H9 (cell line): ENCODE results near the gene RAB31. TPM values are rescaled to one million over a fixed set of nuclear protein-coding genes. Genes with fewer than 3 reads are reported as not detected.

ENCODE experiments used
- DNase-seq: peaks from one replicate; pipeline ENCODE4 v3.0.0-alpha.2; 2017
- H2AFZ ChIP-seq: one replicate; pipeline ENCODE4 v1.6.1; 2013; ENCODE audit warnings: mild to moderate bottlenecking, low read length, control low read depth, moderate library complexity
- H2AK5ac ChIP-seq: 2 replicates; pipeline ENCODE4 v1.6.1; 2013; ENCODE audit warnings: low read length, control low read depth, mixed read lengths; ENCODE audit not compliant: insufficient read length
- H2BK120ac ChIP-seq: one replicate; pipeline ENCODE4 v1.6.1; 2013; ENCODE audit warnings: low read depth, mild to moderate bottlenecking, low read length, control low read depth, inconsistent platforms; ENCODE audit not compliant: poor library complexity, severe bottlenecking
- H2BK12ac ChIP-seq: 2 replicates; pipeline ENCODE4 v1.6.1; 2013; ENCODE audit warnings: low read length, control low read depth, mixed read lengths, low read depth; ENCODE audit not compliant: insufficient read length
- H2BK15ac ChIP-seq: 2 replicates; pipeline ENCODE4 v1.6.1; 2013; ENCODE audit warnings: low read depth, low read length, control low read depth
- H2BK20ac ChIP-seq: one replicate; pipeline ENCODE4 v1.6.1; 2013; ENCODE audit warnings: low read depth, mild to moderate bottlenecking, low read length, control low read depth, inconsistent platforms; ENCODE audit not compliant: poor library complexity, severe bottlenecking
- H2BK5ac ChIP-seq: 2 replicates; pipeline ENCODE4 v1.6.1; 2013; ENCODE audit warnings: low read length, control low read depth, mixed read lengths; ENCODE audit not compliant: insufficient read length
- H3K14ac ChIP-seq: 2 replicates; pipeline ENCODE4 v1.6.1; 2013; ENCODE audit warnings: low read length, control low read depth; ENCODE audit not compliant: insufficient read depth
- H3K18ac ChIP-seq: 2 replicates; pipeline ENCODE4 v1.6.1; 2013; ENCODE audit warnings: low read depth, mild to moderate bottlenecking, mixed read lengths, low read length, control low read depth; ENCODE audit not compliant: insufficient read length
- H3K23ac ChIP-seq: 2 replicates; pipeline ENCODE4 v1.6.1; 2013; ENCODE audit warnings: low read length, control low read depth, mixed read lengths, low read depth; ENCODE audit not compliant: insufficient read length
- H3K23me2 ChIP-seq: 2 replicates; pipeline ENCODE4 v1.6.1; 2013; ENCODE audit warnings: low read depth, mild to moderate bottlenecking, mixed read lengths, low read length, control low read depth; ENCODE audit not compliant: insufficient read length, poor library complexity, severe bottlenecking
- H3K27ac ChIP-seq: 2 replicates; pipeline ENCODE4 v1.5.1; 2013; ENCODE audit warnings: low read length, control low read depth, mixed read lengths, low read depth; ENCODE audit not compliant: insufficient read length
- H3K27me3 ChIP-seq: 2 replicates; pipeline ENCODE4 v1.6.1; 2013; ENCODE audit warnings: low read length, control low read depth, inconsistent platforms; ENCODE audit not compliant: insufficient read depth
- H3K4ac ChIP-seq: 2 replicates; pipeline ENCODE4 v1.6.1; 2013; ENCODE audit warnings: low read depth, mild to moderate bottlenecking, control low read depth, inconsistent platforms, low read length, moderate library complexity
- H3K4me1 ChIP-seq: 2 replicates; pipeline ENCODE4 v1.6.1; 2013; ENCODE audit warnings: low read length, control low read depth, inconsistent platforms; ENCODE audit not compliant: insufficient read depth
- H3K4me2 ChIP-seq: 2 replicates; pipeline ENCODE4 v1.6.1; 2013; ENCODE audit warnings: low read length, control low read depth, mixed read lengths; ENCODE audit not compliant: insufficient read length, insufficient read depth
- H3K56ac ChIP-seq: 2 replicates; pipeline ENCODE4 v1.6.1; 2013; ENCODE audit warnings: low read depth, mild to moderate bottlenecking, mixed read lengths, low read length, control low read depth; ENCODE audit not compliant: insufficient read length
- H3K79me1 ChIP-seq: 2 replicates; pipeline ENCODE4 v1.6.1; 2013; ENCODE audit warnings: low read depth, mild to moderate bottlenecking, moderate library complexity, low read length, control low read depth, inconsistent platforms; ENCODE audit not compliant: insufficient read depth, poor library complexity, severe bottlenecking
- H3K79me2 ChIP-seq: 2 replicates; pipeline ENCODE4 v1.6.1; 2013; ENCODE audit warnings: low read length, control low read depth, inconsistent platforms; ENCODE audit not compliant: insufficient read depth
- H3K9ac ChIP-seq: 2 replicates; pipeline ENCODE4 v1.6.1; 2013; ENCODE audit warnings: low read length, control low read depth, mixed read lengths; ENCODE audit not compliant: insufficient read length; ENCODE audit errors: extremely low read depth
- H3K9me3 ChIP-seq: one replicate; pipeline ENCODE4 v1.6.1; 2013; ENCODE audit warnings: low read depth, low read length, inconsistent platforms; ENCODE audit not compliant: control insufficient read depth
- H3T11ph ChIP-seq: one replicate; pipeline ENCODE4 v1.6.1; 2013; ENCODE audit warnings: mild to moderate bottlenecking, low read length, control low read depth, inconsistent platforms
- H4K20me1 ChIP-seq: one replicate; pipeline ENCODE4 v1.6.1; 2013; ENCODE audit not compliant: control insufficient read depth, insufficient read length, insufficient read depth
- H4K5ac ChIP-seq: 2 replicates; pipeline ENCODE4 v1.6.1; 2013; ENCODE audit warnings: low read depth, mild to moderate bottlenecking, mixed read lengths, low read length, control low read depth; ENCODE audit not compliant: insufficient read length
- H4K8ac ChIP-seq: replicated peaks from 2 replicates; pipeline ENCODE4 v1.6.1; 2013; ENCODE audit warnings: low read length, control low read depth, mixed read lengths, low read depth; ENCODE audit not compliant: insufficient read length
- H4K91ac ChIP-seq: 2 replicates; pipeline ENCODE4 v1.6.1; 2013; ENCODE audit warnings: low read depth, mild to moderate bottlenecking, moderate library complexity, mixed read lengths, low read length, control low read depth; ENCODE audit not compliant: insufficient read length
- H3K27ac Mint-ChIP-seq, 3 experiments: 2 replicates in 2 of 3; 3 replicates in 1 of 3; pipeline ENCODE4 v1.8.0; 2020 to 2021; ENCODE audit warnings: mixed read lengths in 3 of 3, mild to moderate bottlenecking in 1 of 3, moderate library complexity in 1 of 3
- H3K27me3 Mint-ChIP-seq: 2 replicates; pipeline ENCODE4 v1.8.0; 2021; ENCODE audit warnings: low read depth, mild to moderate bottlenecking, moderate library complexity, mixed read lengths
- H3K36me3 Mint-ChIP-seq, 3 experiments: 2 replicates in 2 of 3; 3 replicates in 1 of 3; pipeline ENCODE4 v1.8.0; 2020 to 2021; ENCODE audit warnings: low read depth in 3 of 3, mixed read lengths in 3 of 3; ENCODE audit not compliant: insufficient read depth in 1 of 3
- H3K4me1 Mint-ChIP-seq, 2 experiments: 2 replicates each; pipeline ENCODE4 v1.8.0; 2020; ENCODE audit warnings: mixed read lengths in 2 of 2
- H3K4me3 Mint-ChIP-seq, 2 experiments: 2 replicates in 1 of 2; 3 replicates in 1 of 2; pipeline ENCODE4 v1.8.0; 2020 to 2021; ENCODE audit warnings: mild to moderate bottlenecking in 2 of 2, mixed read lengths in 2 of 2, moderate library complexity in 1 of 2
- H3K9me3 Mint-ChIP-seq, 2 experiments: 2 replicates in 1 of 2; 3 replicates in 1 of 2; pipeline ENCODE4 v1.8.0; 2020; ENCODE audit warnings: mild to moderate bottlenecking in 2 of 2, mixed read lengths in 2 of 2, moderate library complexity in 1 of 2
- WGBS: extraction: QIAGEN DNeasy Blood & Tissue Kit; methylation state at CpG from one replicate; pipeline ENCODE4 v1.1.7; 2013; ENCODE audit warnings: missing lambda C conversion rate, low lambda C conversion rate, mixed read lengths; ENCODE audit not compliant: insufficient read length; ENCODE audit errors: extremely low coverage; 5-methylcytosine and 5-hydroxymethylcytosine counted together
- total RNA-seq: library from RNA; stranded (reverse); gene quantifications from 2 replicates; pipeline ENCODE4 v1.2.1, GENCODE V29; 2021
- TF ChIP-seq, protein P1 (sequence below): fragments of 200-600 bp; sonication (generic); conservative IDR thresholded peaks from 3 replicates; pipeline ENCODE4 v1.8.0; 2021; ENCODE audit warnings: antibody characterized with exemption, mild to moderate bottlenecking

The RAB31 gene
- total RNA-seq, 1 experiment from 2014 or later: 22.4 TPM

DNA sequence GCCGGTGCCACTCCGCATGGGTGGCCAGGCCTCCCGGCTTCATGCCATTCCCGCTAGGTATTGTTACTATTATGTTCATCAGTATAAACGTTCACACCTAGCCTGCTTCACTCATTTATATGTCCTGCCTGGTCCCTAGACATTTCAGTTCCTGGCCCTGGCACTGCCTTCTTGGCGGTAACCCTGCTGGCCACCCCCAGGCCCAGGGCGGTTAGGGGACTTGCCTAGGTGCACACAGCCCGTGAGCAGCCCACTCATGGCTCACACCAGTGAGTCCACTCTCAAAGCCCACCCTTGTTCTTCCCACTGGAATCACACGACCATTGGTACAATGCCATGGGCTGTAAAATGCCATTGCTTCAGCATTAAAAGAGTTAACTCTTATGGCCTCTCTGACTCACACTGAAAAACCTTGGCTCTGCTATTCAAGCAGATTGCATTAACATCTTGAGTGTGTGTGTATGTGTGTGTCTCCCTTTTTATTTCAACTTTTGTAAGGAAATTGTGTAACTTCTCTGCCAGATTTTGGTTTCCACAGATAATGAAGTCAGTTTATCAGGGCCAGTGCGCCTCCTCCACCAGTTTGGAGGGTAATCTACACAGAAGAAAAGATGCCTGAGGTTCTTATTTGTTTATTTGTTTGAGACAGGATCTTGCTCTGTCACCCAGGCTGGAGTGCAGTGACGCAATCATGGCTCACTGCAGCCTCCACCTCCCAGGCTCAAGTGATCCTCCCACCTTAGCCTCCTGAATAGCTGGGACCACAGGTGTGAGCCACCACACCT, 74.2 kb downstream of the RAB31 start:
- H3K4me1 Mint-ChIP-seq: peaks cover 2 to 3% of the 10 kb centered on the region in 2 experiments; a peak in 1 of 4 replicates
- H3K23me2 ChIP-seq: no peaks in the 10 kb centered on the region
- no peak overlapping the region for H3K4me2 ChIP-seq
- no peak for DNase-seq
- no peaks in the 10 kb centered on the region for H3K9me3 Mint-ChIP-seq
- no peak overlapping the region for H3K27ac ChIP-seq
- no peak overlapping the region for H4K91ac ChIP-seq
- H4K5ac ChIP-seq: no peak overlapping the region
- no peaks in the 10 kb centered on the region for H3K4me1 ChIP-seq
- no peaks in the 10 kb centered on the region for H3K27me3 ChIP-seq
- no peak overlapping the region for H3K4ac ChIP-seq
- no peak overlapping the region for H4K8ac ChIP-seq
- no peak overlapping the region for H3K9ac ChIP-seq
- H3K36me3 Mint-ChIP-seq: no peaks in the 10 kb centered on the region; a peak in 1 of 7 replicates
- no peak overlapping the region for H3K14ac ChIP-seq
- H3K9me3 ChIP-seq: no peaks in the 10 kb centered on the region
- H2AK5ac ChIP-seq: no peak overlapping the region
- H2BK15ac ChIP-seq: no peak overlapping the region
- H3K4me3 Mint-ChIP-seq: no peak overlapping the region
- no peak overlapping the region for H3K27ac Mint-ChIP-seq
- H3K23ac ChIP-seq: no peak overlapping the region
- TF ChIP-seq, protein P1, sequence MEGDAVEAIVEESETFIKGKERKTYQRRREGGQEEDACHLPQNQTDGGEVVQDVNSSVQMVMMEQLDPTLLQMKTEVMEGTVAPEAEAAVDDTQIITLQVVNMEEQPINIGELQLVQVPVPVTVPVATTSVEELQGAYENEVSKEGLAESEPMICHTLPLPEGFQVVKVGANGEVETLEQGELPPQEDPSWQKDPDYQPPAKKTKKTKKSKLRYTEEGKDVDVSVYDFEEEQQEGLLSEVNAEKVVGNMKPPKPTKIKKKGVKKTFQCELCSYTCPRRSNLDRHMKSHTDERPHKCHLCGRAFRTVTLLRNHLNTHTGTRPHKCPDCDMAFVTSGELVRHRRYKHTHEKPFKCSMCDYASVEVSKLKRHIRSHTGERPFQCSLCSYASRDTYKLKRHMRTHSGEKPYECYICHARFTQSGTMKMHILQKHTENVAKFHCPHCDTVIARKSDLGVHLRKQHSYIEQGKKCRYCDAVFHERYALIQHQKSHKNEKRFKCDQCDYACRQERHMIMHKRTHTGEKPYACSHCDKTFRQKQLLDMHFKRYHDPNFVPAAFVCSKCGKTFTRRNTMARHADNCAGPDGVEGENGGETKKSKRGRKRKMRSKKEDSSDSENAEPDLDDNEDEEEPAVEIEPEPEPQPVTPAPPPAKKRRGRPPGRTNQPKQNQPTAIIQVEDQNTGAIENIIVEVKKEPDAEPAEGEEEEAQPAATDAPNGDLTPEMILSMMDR: no peak
- no peaks in the 10 kb centered on the region for H3K79me2 ChIP-seq
- H2BK120ac ChIP-seq: no peak overlapping the region
- no peak overlapping the region for H3K18ac ChIP-seq
- H2BK5ac ChIP-seq: no peak overlapping the region
- H2AFZ ChIP-seq: no peak overlapping the region
- no peak overlapping the region for H3T11ph ChIP-seq
- no peak overlapping the region for H2BK20ac ChIP-seq
- no peaks in the 10 kb centered on the region for H3K27me3 Mint-ChIP-seq
- H3K79me1 ChIP-seq: no peaks in the 10 kb centered on the region
- no peaks in the 10 kb centered on the region for H4K20me1 ChIP-seq
- no peak overlapping the region for H3K56ac ChIP-seq
- WGBS: no CpG with 5 or more reads among the region's 11 CpGs
- no peak overlapping the region for H2BK12ac ChIP-seq
